Measurements from ENCODE around the gene ERP27.

Gene ERP27

GRCh38 chr12:14935031-14935430, 3.3 kb downstream of the ERP27 start:
- Histone ChIP-seq H3K27me3 (ENCODE audit: insufficient read depth, insufficient read length) (no peaks in the 10 kb centered on the region), H3K9ac (ENCODE audit: insufficient read length, low read depth) (no peak overlapping the region), H3K4me3 (ENCODE audit: insufficient read length, low read depth) (no peak overlapping the region), H3K4me1 (ENCODE audit: insufficient read depth, insufficient read length) (no peaks in the 10 kb centered on the region), H3K9me3 (ENCODE audit: insufficient read depth, low read length) (no peaks in the 10 kb centered on the region), H3K36me3 (ENCODE audit: insufficient read depth, insufficient read length, low read length) (no peaks in the 10 kb centered on the region)
- no peak for TF ChIP-seq ZNF274 (IDR thresholded peaks at IDR 0.05; ENCODE audit: low read depth, low read length)
- TF ChIP-seq YY1 (IDR thresholded peaks at IDR 0.05; ENCODE audit: insufficient read depth, insufficient read length), result no peak
- TF ChIP-seq SUZ12 (IDR thresholded peaks at IDR 0.05; ENCODE audit: extremely low read depth, insufficient read depth, insufficient read length), result no peak
- DNase-seq (ENCODE audit: low read depth, low spot score), result no peak

DNA sequence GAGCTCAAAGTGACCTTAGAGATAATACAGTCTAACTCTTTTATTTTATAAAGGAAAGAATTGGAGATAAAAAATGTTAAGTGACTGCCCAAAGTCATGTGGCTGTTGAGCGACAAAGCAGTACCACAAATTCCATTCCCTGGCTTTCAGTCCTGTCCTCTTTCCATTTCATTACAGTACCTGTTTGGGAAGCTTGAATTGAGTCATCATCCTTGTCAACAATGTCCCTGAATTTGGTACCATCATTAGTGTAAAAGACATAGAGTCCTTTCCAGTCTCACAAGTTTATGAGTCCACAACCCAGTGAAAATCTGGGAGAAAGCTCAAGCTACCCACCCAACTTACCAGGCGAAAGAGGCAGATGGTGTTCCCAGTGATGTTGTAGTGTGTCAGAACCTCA, 3.8 kb downstream of the ERP27 start:
- H3K4me1 ChIP-seq (ENCODE audit: insufficient read depth, insufficient read length), result no peaks in the 10 kb centered on the region
- no peak overlapping the region for H3K9ac ChIP-seq (ENCODE audit: insufficient read length, low read depth)
- TF ChIP-seq SUZ12 (IDR thresholded peaks at IDR 0.05; ENCODE audit: extremely low read depth, insufficient read depth, insufficient read length) (no peak), YY1 (IDR thresholded peaks at IDR 0.05; ENCODE audit: insufficient read depth, insufficient read length) (no peak), ZNF274 (IDR thresholded peaks at IDR 0.05; ENCODE audit: low read depth, low read length) (no peak)
- no peaks in the 10 kb centered on the region for H3K9me3 ChIP-seq (ENCODE audit: insufficient read depth, low read length)
- no peaks in the 10 kb centered on the region for H3K36me3 ChIP-seq (ENCODE audit: insufficient read depth, insufficient read length, low read length)
- DNase-seq (ENCODE audit: low read depth, low spot score), result no peak
- H3K4me3 ChIP-seq (ENCODE audit: insufficient read length, low read depth), result no peak overlapping the region
- no peaks in the 10 kb centered on the region for H3K27me3 ChIP-seq (ENCODE audit: insufficient read depth, insufficient read length)

DNA sequence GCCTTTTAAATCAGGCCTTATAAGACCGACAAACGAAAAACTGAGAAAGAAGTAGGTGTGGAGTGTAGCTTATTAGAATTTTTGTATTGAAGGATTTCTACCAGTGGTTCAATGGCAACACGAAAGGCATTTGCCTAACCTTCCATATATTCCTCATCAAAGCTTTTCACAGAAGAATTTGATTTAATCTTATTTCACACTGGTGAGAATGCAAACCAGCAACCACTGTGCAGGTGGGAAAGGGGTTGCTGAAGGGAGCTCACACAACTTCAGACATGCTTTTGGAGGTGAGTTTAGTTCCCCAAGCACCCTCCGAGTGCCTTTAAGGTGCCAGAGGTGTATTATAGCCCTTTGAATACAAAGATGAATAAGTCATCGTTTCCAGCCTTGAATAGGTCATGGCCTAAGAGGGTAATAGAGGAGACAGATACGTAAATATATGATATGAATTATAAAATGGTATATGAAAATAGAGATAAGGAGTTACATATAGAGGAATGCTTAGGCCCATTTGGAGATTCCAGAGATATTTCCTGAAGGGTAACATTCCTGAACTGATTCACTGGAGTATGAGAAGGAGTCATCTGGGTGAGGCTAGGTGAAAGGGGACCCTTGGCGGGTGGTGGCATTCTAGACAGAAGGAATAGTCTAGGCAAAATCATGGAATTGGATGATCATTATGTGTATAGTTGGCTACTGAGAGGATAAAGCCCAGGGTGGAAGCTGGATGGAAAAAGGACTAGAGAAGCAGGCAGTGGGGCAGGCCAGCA, 6.4 kb downstream of the ERP27 start:
- Histone ChIP-seq H3K9ac (ENCODE audit: insufficient read length, low read depth) (no peak overlapping the region), H3K4me1 (ENCODE audit: insufficient read depth, insufficient read length) (no peaks in the 10 kb centered on the region), H3K36me3 (ENCODE audit: insufficient read depth, insufficient read length, low read length) (no peaks in the 10 kb centered on the region), H3K27me3 (ENCODE audit: insufficient read depth, insufficient read length) (no peaks in the 10 kb centered on the region), H3K4me3 (ENCODE audit: insufficient read length, low read depth) (no peak overlapping the region), H3K9me3 (ENCODE audit: insufficient read depth, low read length) (no peaks in the 10 kb centered on the region)
- no peak for TF ChIP-seq SUZ12 (IDR thresholded peaks at IDR 0.05; ENCODE audit: extremely low read depth, insufficient read depth, insufficient read length)
- TF ChIP-seq YY1 (IDR thresholded peaks at IDR 0.05; ENCODE audit: insufficient read depth, insufficient read length), result no peak
- TF ChIP-seq ZNF274 (IDR thresholded peaks at IDR 0.05; ENCODE audit: low read depth, low read length), result no peak
- no peak for DNase-seq (ENCODE audit: low read depth, low spot score)

GRCh38 chr12:14931359-14931758, 7.0 kb downstream of the ERP27 start:
- DNase-seq (ENCODE audit: low read depth, low spot score), result no peak

GRCh38 chr12:14930299-14930698, 8.0 kb downstream of the ERP27 start:
- Histone ChIP-seq H3K36me3 (ENCODE audit: insufficient read depth, insufficient read length, low read length) (no peaks in the 10 kb centered on the region), H3K4me1 (ENCODE audit: insufficient read depth, insufficient read length) (no peaks in the 10 kb centered on the region), H3K9ac (ENCODE audit: insufficient read length, low read depth) (no peak overlapping the region), H3K9me3 (ENCODE audit: insufficient read depth, low read length) (no peaks in the 10 kb centered on the region), H3K27me3 (ENCODE audit: insufficient read depth, insufficient read length) (no peaks in the 10 kb centered on the region), H3K4me3 (ENCODE audit: insufficient read length, low read depth) (no peak overlapping the region)
- no peak for DNase-seq (ENCODE audit: low read depth, low spot score)
- no peak for TF ChIP-seq YY1 (IDR thresholded peaks at IDR 0.05; ENCODE audit: insufficient read depth, insufficient read length)
- no peak for TF ChIP-seq ZNF274 (IDR thresholded peaks at IDR 0.05; ENCODE audit: low read depth, low read length)
- no peak for TF ChIP-seq SUZ12 (IDR thresholded peaks at IDR 0.05; ENCODE audit: extremely low read depth, insufficient read depth, insufficient read length)

More at GRCh38 chr12:14931359-14931758, 7.0 kb downstream of the ERP27 start:
- Histone ChIP-seq H3K36me3 (ENCODE audit: insufficient read depth, insufficient read length, low read length) (no peaks in the 10 kb centered on the region), H3K9ac (ENCODE audit: insufficient read length, low read depth) (no peak overlapping the region), H3K4me1 (ENCODE audit: insufficient read depth, insufficient read length) (no peaks in the 10 kb centered on the region), H3K27me3 (ENCODE audit: insufficient read depth, insufficient read length) (no peaks in the 10 kb centered on the region), H3K4me3 (ENCODE audit: insufficient read length, low read depth) (no peak overlapping the region), H3K9me3 (ENCODE audit: insufficient read depth, low read length) (no peaks in the 10 kb centered on the region)
- TF ChIP-seq SUZ12 (IDR thresholded peaks at IDR 0.05; ENCODE audit: extremely low read depth, insufficient read depth, insufficient read length) (no peak), YY1 (IDR thresholded peaks at IDR 0.05; ENCODE audit: insufficient read depth, insufficient read length) (no peak), ZNF274 (IDR thresholded peaks at IDR 0.05; ENCODE audit: low read depth, low read length) (no peak)

DNA sequence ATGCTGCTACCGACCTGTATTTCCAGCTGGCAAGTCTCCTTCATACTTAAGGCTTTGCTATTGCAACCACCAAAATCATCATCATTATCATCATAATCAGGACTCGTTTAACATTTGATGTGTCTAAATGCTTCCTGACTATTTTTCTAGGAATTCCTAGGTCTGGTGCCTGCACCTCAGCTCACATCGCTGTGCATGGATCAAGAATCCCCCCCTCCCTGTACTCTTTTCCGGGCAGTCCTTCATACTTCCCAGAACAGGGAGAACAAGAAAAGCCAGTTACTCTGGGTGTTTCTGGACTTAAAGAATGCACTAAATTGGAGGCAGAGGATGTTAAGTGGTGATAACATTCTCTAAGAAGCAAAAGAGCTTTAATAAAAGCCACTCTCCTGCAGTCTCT, 9.4 kb downstream of the ERP27 start:
- H3K9me3 ChIP-seq (ENCODE audit: insufficient read depth, low read length), result no peaks in the 10 kb centered on the region
- no peaks in the 10 kb centered on the region for H3K27me3 ChIP-seq (ENCODE audit: insufficient read depth, insufficient read length)
- TF ChIP-seq YY1 (IDR thresholded peaks at IDR 0.05; ENCODE audit: insufficient read depth, insufficient read length), result no peak
- no peak for TF ChIP-seq SUZ12 (IDR thresholded peaks at IDR 0.05; ENCODE audit: extremely low read depth, insufficient read depth, insufficient read length)
- no peak for TF ChIP-seq ZNF274 (IDR thresholded peaks at IDR 0.05; ENCODE audit: low read depth, low read length)
- H3K36me3 ChIP-seq (ENCODE audit: insufficient read depth, insufficient read length, low read length), result no peaks in the 10 kb centered on the region
- no peaks in the 10 kb centered on the region for H3K4me1 ChIP-seq (ENCODE audit: insufficient read depth, insufficient read length)
- no peak for DNase-seq (ENCODE audit: low read depth, low spot score)
- no peak overlapping the region for H3K4me3 ChIP-seq (ENCODE audit: insufficient read length, low read depth)
- no peak overlapping the region for H3K9ac ChIP-seq (ENCODE audit: insufficient read length, low read depth)

- Histone ChIP-seq H3K9me3 (ENCODE audit: insufficient read depth, low read length) (no peaks in the 10 kb centered on the region), H3K4me1 (ENCODE audit: insufficient read depth, insufficient read length) (no peaks in the 10 kb centered on the region), H3K9ac (ENCODE audit: insufficient read length, low read depth) (no peak overlapping the region), H3K4me3 (ENCODE audit: insufficient read length, low read depth) (no peak overlapping the region), H3K36me3 (ENCODE audit: insufficient read depth, insufficient read length, low read length) (no peaks in the 10 kb centered on the region), H3K27me3 (ENCODE audit: insufficient read depth, insufficient read length) (no peaks in the 10 kb centered on the region)
- DNase-seq (ENCODE audit: low read depth, low spot score), result no peak
- TF ChIP-seq YY1 (IDR thresholded peaks at IDR 0.05; ENCODE audit: insufficient read depth, insufficient read length) (no peak), SUZ12 (IDR thresholded peaks at IDR 0.05; ENCODE audit: extremely low read depth, insufficient read depth, insufficient read length) (no peak), ZNF274 (IDR thresholded peaks at IDR 0.05; ENCODE audit: low read depth, low read length) (no peak)
These were observed 11.1 kb downstream of the ERP27 start for GRCh38 chr12:14927267-14927666.

All from NT2/D1 (cell line).